ENCODE data around the gene PLD1.
A peak's percentile ranks its signal among the peaks of the same experiment; 100 is the strongest.

The PLD1 gene

GRCh38 chr3:171836855-171837254 is 26.6 kb upstream of the PLD1 start:
- no peak for DNase-seq (ENCODE audit: low spot score)

GRCh38 chr3:171835613-171836012 is 25.3 kb upstream of the PLD1 start:
- DNase-seq (ENCODE audit: low spot score), result no peak

- peak; percentile 70 for DNase-seq (ENCODE audit: low spot score)
These were observed 24.8 kb upstream of the PLD1 start for GRCh38 chr3:171835116-171835515.

GRCh38 chr3:171834461-171834801 is 24.1 kb upstream of the PLD1 start:
- no peak for DNase-seq (ENCODE audit: low spot score)

GRCh38 chr3:171833789-171834460 is 23.6 kb upstream of the PLD1 start:
- peak; percentile 74 for DNase-seq (ENCODE audit: low spot score)

- DNase-seq (ENCODE audit: low spot score), result no peak
These were observed 22.7 kb upstream of the PLD1 start for GRCh38 chr3:171832989-171833388.

GRCh38 chr3:171831936-171832335 is 21.7 kb upstream of the PLD1 start:
- no peak for DNase-seq (ENCODE audit: low spot score)

- DNase-seq (ENCODE audit: low spot score), result no peak
These were observed 20.2 kb upstream of the PLD1 start for GRCh38 chr3:171830518-171830875.

GRCh38 chr3:171829841-171830517 is 19.7 kb upstream of the PLD1 start:
- peak; percentile 86 for DNase-seq (ENCODE audit: low spot score)

- no peak for DNase-seq (ENCODE audit: low spot score)
These were observed 18.9 kb upstream of the PLD1 start for GRCh38 chr3:171828902-171829770.

GRCh38 chr3:171827836-171828458 is 17.7 kb upstream of the PLD1 start:
- no peak for DNase-seq (ENCODE audit: low spot score)

GRCh38 chr3:171827385-171827784 is 17.1 kb upstream of the PLD1 start:
- no peak for DNase-seq (ENCODE audit: low spot score)

GRCh38 chr3:171825222-171825828 is 15.0 kb upstream of the PLD1 start:
- DNase-seq (ENCODE audit: low spot score), result no peak

- no peak for DNase-seq (ENCODE audit: low spot score)
These were observed 14.5 kb upstream of the PLD1 start for GRCh38 chr3:171824824-171825221.

- DNase-seq (ENCODE audit: low spot score), result peak; percentile 72
These were observed 13.8 kb upstream of the PLD1 start for GRCh38 chr3:171824116-171824515.

- no peak for DNase-seq (ENCODE audit: low spot score)
These were observed 12.3 kb upstream of the PLD1 start for GRCh38 chr3:171822431-171823106.

- DNase-seq (ENCODE audit: low spot score), result no peak
These were observed 11.6 kb upstream of the PLD1 start for GRCh38 chr3:171821778-171822358.

GRCh38 chr3:171821044-171821443 is 10.8 kb upstream of the PLD1 start:
- DNase-seq (ENCODE audit: low spot score), result no peak

GRCh38 chr3:171817074-171817800 is 7.0 kb upstream of the PLD1 start:
- DNase-seq (ENCODE audit: low spot score), result no peak

GRCh38 chr3:171815973-171816595 is 5.8 kb upstream of the PLD1 start:
- DNase-seq (ENCODE audit: low spot score), result no peak
